Activated T-cell treated with anti-CD3 and anti-CD28 coated beads, Interleukin-2, amount 50 U/mL, for 72 hours (primary cell): ENCODE measurements around the gene CAPZA3. TPM values are rescaled to one million over a fixed set of nuclear protein-coding genes. Genes with fewer than 3 reads are reported as not detected.
"Not testable (repeated sequence)": the region's sequence is repeated elsewhere in the genome, so short reads cannot be mapped to it uniquely, and the experiment has no call there.

ENCODE experiments used
- ATAC-seq, 2 donors: fragments of 150-1000 bp; cut with Tn5 transposase; replicated peaks in 1 of 2; 2 replicates each; pipeline ENCODE4 v1.10.0; 2021; ENCODE audit warnings: moderate library complexity in 2 of 2, mild to moderate bottlenecking in 1 of 2
- DNase-seq, 2 donors: peaks; one replicate each; pipeline ENCODE4 v3.0.0; 2021 to 2022; ENCODE audit warnings: mixed read lengths in 1 of 2
- H3K27ac Mint-ChIP-seq: one replicate; pipeline ENCODE4 v1.8.0; 2022; ENCODE audit warnings: mild to moderate bottlenecking, moderate library complexity, mixed read lengths
- H3K27me3 Mint-ChIP-seq: one replicate; pipeline ENCODE4 v1.8.0; 2022; ENCODE audit warnings: low read depth, mixed read lengths
- H3K36me3 Mint-ChIP-seq, 2 donors: one replicate each; pipeline ENCODE4 v1.8.0; 2022; ENCODE audit warnings: mixed read lengths in 2 of 2, mild to moderate bottlenecking in 1 of 2; ENCODE audit not compliant: insufficient read depth in 2 of 2
- H3K4me1 Mint-ChIP-seq: one replicate; pipeline ENCODE4 v1.8.0; 2022; ENCODE audit warnings: low read depth, mixed read lengths
- H3K4me3 Mint-ChIP-seq, 2 donors: one replicate each; pipeline ENCODE4 v1.8.0; 2022; ENCODE audit warnings: mild to moderate bottlenecking in 2 of 2, mixed read lengths in 2 of 2, moderate library complexity in 2 of 2
- H3K9me3 Mint-ChIP-seq, 2 donors: one replicate each; pipeline ENCODE4 v1.8.0; 2022; ENCODE audit warnings: mixed read lengths in 2 of 2
- total RNA-seq, 2 donors: library from RNA; stranded (reverse); gene quantifications; one replicate each; pipeline ENCODE4 v1.2.3, GENCODE V29; 2022

Gene CAPZA3
- total RNA-seq, 2 donors from 2014 or later: not detected

- Mint-ChIP-seq H3K27ac (no peak overlapping the region), H3K4me3 (no peak overlapping the region)
- no peak for DNase-seq
These were observed 14.2 kb upstream of the CAPZA3 start for GRCh38 chr12:18723752-18724151.

GRCh38 chr12:18731156-18731555, 6.8 kb upstream of the CAPZA3 start:
- no peak for DNase-seq
- Mint-ChIP-seq H3K27me3 (no peaks in the 10 kb centered on the region), H3K4me3 (no peak overlapping the region), H3K4me1 (no peaks in the 10 kb centered on the region), H3K27ac (no peak overlapping the region), H3K9me3 (peaks cover 4 to 6% of the 10 kb centered on the region in 2 donors), H3K36me3 (peaks cover 0 to 4% of the 10 kb centered on the region in 2 donors)
- ATAC-seq: no peak

More at GRCh38 chr12:18723752-18724151, 14.2 kb upstream of the CAPZA3 start:
- no peaks in the 10 kb centered on the region for H3K4me1 Mint-ChIP-seq
- H3K27me3 Mint-ChIP-seq: no peaks in the 10 kb centered on the region
- ATAC-seq: no peak
- peaks cover 7% of the 10 kb centered on the region in 2 donors for H3K9me3 Mint-ChIP-seq
- H3K36me3 Mint-ChIP-seq: no peaks in the 10 kb centered on the region

- H3K4me3 Mint-ChIP-seq: no peak overlapping the region
- H3K9me3 Mint-ChIP-seq: peaks cover 0 to 10% of the 10 kb centered on the region in 2 donors
- H3K36me3 Mint-ChIP-seq: no peaks in the 10 kb centered on the region
- H3K27ac Mint-ChIP-seq: no peak overlapping the region
- H3K4me1 Mint-ChIP-seq: no peaks in the 10 kb centered on the region
- no peak for ATAC-seq
- no peak for DNase-seq
- no peaks in the 10 kb centered on the region for H3K27me3 Mint-ChIP-seq
These were observed 10.0 kb downstream of the CAPZA3 start for GRCh38 chr12:18747895-18748294.

- ATAC-seq (no peak), DNase-seq (no peak)
- H3K27me3 Mint-ChIP-seq: no peaks in the 10 kb centered on the region
- no peak overlapping the region for H3K4me3 Mint-ChIP-seq
- peaks cover 0 to 2% of the 10 kb centered on the region in 2 donors for H3K9me3 Mint-ChIP-seq
- H3K27ac Mint-ChIP-seq: no peak overlapping the region
- H3K36me3 Mint-ChIP-seq: no peaks in the 10 kb centered on the region
- H3K4me1 Mint-ChIP-seq: no peaks in the 10 kb centered on the region
These were observed 11.6 kb downstream of the CAPZA3 start for GRCh38 chr12:18749386-18749957.

- no peak overlapping the region for H3K27ac Mint-ChIP-seq
- H3K4me1 Mint-ChIP-seq: no peaks in the 10 kb centered on the region
- no peak for ATAC-seq
- no peaks in the 10 kb centered on the region for H3K27me3 Mint-ChIP-seq
- no peak for DNase-seq
- H3K36me3 Mint-ChIP-seq: no peaks in the 10 kb centered on the region
- H3K4me3 Mint-ChIP-seq: no peak overlapping the region
- peaks cover 0 to 2% of the 10 kb centered on the region in 2 donors for H3K9me3 Mint-ChIP-seq
These were observed 12.2 kb downstream of the CAPZA3 start for GRCh38 chr12:18750085-18750484.

GRCh38 chr12:18751866-18752265, 13.9 kb downstream of the CAPZA3 start:
- Mint-ChIP-seq H3K27ac (no peak overlapping the region), H3K4me1 (no peaks in the 10 kb centered on the region), H3K36me3 (no peaks in the 10 kb centered on the region), H3K27me3 (no peaks in the 10 kb centered on the region), H3K9me3 (no peaks in the 10 kb centered on the region), H3K4me3 (no peak overlapping the region)
- DNase-seq (no peak), ATAC-seq (no peak)

GRCh38 chr12:18752280-18752920, 14.5 kb downstream of the CAPZA3 start:
- H3K9me3 Mint-ChIP-seq: no peaks in the 10 kb centered on the region
- no peak for ATAC-seq
- H3K36me3 Mint-ChIP-seq: no peaks in the 10 kb centered on the region
- H3K27ac Mint-ChIP-seq: no peak overlapping the region
- H3K4me1 Mint-ChIP-seq: no peaks in the 10 kb centered on the region
- DNase-seq: no peak
- no peak overlapping the region for H3K4me3 Mint-ChIP-seq
- H3K27me3 Mint-ChIP-seq: no peaks in the 10 kb centered on the region

GRCh38 chr12:18752947-18753346, 15.0 kb downstream of the CAPZA3 start:
- ATAC-seq (no peak), DNase-seq (no peak)
- H3K4me3 Mint-ChIP-seq: no peak overlapping the region
- H3K27ac Mint-ChIP-seq: no peak overlapping the region
- H3K4me1 Mint-ChIP-seq: no peaks in the 10 kb centered on the region
- peaks cover 0 to under 1% of the 10 kb centered on the region in 2 donors for H3K9me3 Mint-ChIP-seq
- H3K27me3 Mint-ChIP-seq: no peaks in the 10 kb centered on the region
- no peaks in the 10 kb centered on the region for H3K36me3 Mint-ChIP-seq

GRCh38 chr12:18753481-18754123, 15.7 kb downstream of the CAPZA3 start:
- ATAC-seq (no peak), DNase-seq (no peak)
- Mint-ChIP-seq H3K9me3 (peaks cover 0 to 2% of the 10 kb centered on the region in 2 donors), H3K27me3 (no peaks in the 10 kb centered on the region), H3K4me3 (no peak overlapping the region), H3K27ac (no peak overlapping the region), H3K4me1 (no peaks in the 10 kb centered on the region), H3K36me3 (no peaks in the 10 kb centered on the region)

- no peaks in the 10 kb centered on the region for H3K27me3 Mint-ChIP-seq
- no peak for DNase-seq
- H3K4me1 Mint-ChIP-seq: no peaks in the 10 kb centered on the region
- H3K27ac Mint-ChIP-seq: no peak overlapping the region
- ATAC-seq: no peak
- peaks cover 0 to 2% of the 10 kb centered on the region in 2 donors for H3K9me3 Mint-ChIP-seq
- H3K36me3 Mint-ChIP-seq: no peaks in the 10 kb centered on the region
- H3K4me3 Mint-ChIP-seq: no peak overlapping the region
These were observed 16.3 kb downstream of the CAPZA3 start for GRCh38 chr12:18754124-18754707.

- ATAC-seq (no peak), DNase-seq (no peak)
- Mint-ChIP-seq H3K4me1 (no peaks in the 10 kb centered on the region), H3K27me3 (no peaks in the 10 kb centered on the region), H3K9me3 (peaks cover 0 to 2% of the 10 kb centered on the region in 2 donors), H3K27ac (no peak overlapping the region), H3K36me3 (no peaks in the 10 kb centered on the region), H3K4me3 (no peak overlapping the region)
These were observed 17.4 kb downstream of the CAPZA3 start for GRCh38 chr12:18755341-18755740.

- not testable (repeated sequence) for H3K36me3 Mint-ChIP-seq, ATAC-seq, H3K27me3 Mint-ChIP-seq, H3K4me1 Mint-ChIP-seq, H3K27ac Mint-ChIP-seq, DNase-seq, H3K4me3 Mint-ChIP-seq
- H3K9me3 Mint-ChIP-seq: peaks cover 8 to 12% of the 10 kb centered on the region in 2 donors
These were observed 28.6 kb downstream of the CAPZA3 start for GRCh38 chr12:18766479-18766878.

GRCh38 chr12:18782827-18783226, 44.9 kb downstream of the CAPZA3 start:
- Mint-ChIP-seq H3K27me3 (no peaks in the 10 kb centered on the region), H3K4me1 (no peaks in the 10 kb centered on the region), H3K9me3 (peaks cover 7 to 11% of the 10 kb centered on the region in 2 donors), H3K27ac (no peak overlapping the region), H3K4me3 (no peak overlapping the region), H3K36me3 (no peaks in the 10 kb centered on the region)
- DNase-seq: no peak
- ATAC-seq: no peak
